ENCODE results near the gene ZNF445. TPM values are rescaled to one million over a fixed set of nuclear protein-coding genes. Genes with fewer than 3 reads are reported as not detected.

The ZNF445 gene
- total and polyA plus RNA-seq, 4 donors, result 2.1 to 8.7 (median 4.9) TPM

GRCh38 chr3:44454258-44454657 lies 23.2 kb downstream of the ZNF445 start:
- DNase-seq (ENCODE audit: low spot score), result no peak
- no peak overlapping the region for H3K27ac ChIP-seq (ENCODE audit: low read depth in 1 of 2, low read length in 2 of 2)

DNA sequence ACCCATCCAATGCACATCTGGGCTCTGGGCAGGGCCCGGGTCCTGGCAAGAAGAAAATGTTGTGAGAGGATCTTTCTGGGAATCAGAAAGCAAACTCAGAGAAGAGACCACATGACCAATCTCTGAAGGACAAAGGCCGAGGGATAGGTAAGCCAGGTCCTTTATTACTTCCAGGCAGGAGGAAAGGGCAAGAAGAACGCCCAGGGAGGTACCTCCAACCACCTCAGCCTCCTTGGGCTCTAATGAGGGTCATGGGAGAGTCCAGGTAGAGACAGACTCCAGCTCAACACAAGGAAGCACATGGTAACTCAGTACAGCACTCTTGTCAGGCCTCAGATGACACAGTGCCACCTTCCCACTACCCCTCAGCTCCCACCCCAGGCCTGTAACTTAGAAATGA lies 26.0 kb downstream of the ZNF445 start:
- Histone ChIP-seq H3K4me3 (ENCODE audit: low read depth in 1 of 3, low read length in 3 of 3) (no peak overlapping the region), H3K36me3 (ENCODE audit: control insufficient read depth in 4 of 4, insufficient read depth in 3 of 4, low read depth in 1 of 4, low read length in 3 of 4) (peaks cover 19 to 75% (median 66%) of the 10 kb centered on the region in 4 donors), H3K9ac (ENCODE audit: low read depth in 1 of 2, low read length in 2 of 2) (no peak overlapping the region), H3K27me3 (ENCODE audit: control insufficient read depth in 4 of 4, insufficient read depth in 4 of 4, low read length in 3 of 4) (no peaks in the 10 kb centered on the region), H3K4me1 (ENCODE audit: control insufficient read depth in 4 of 4, insufficient read depth in 4 of 4, low read length in 3 of 4) (no peaks in the 10 kb centered on the region), H3K27ac (ENCODE audit: low read depth in 1 of 2, low read length in 2 of 2) (no peak overlapping the region), H3K9me3 (ENCODE audit: control insufficient read depth in 4 of 4, low read length in 3 of 4) (peaks cover 5 to 12% (median 7%) of the 10 kb centered on the region in 4 donors)
- no peak for DNase-seq (ENCODE audit: low spot score)
- 98% methylated on average over 3 of the region's 3 CpGs for WGBS
- TF ChIP-seq RXRA (IDR thresholded peaks at IDR 0.05) (no peak), TAF1 (conservative IDR thresholded peaks at IDR 0.05) (no peak), HNF4A (conservative IDR thresholded peaks at IDR 0.05) (no peak), REST (IDR thresholded peaks at IDR 0.05) (no peak), YY1 (IDR thresholded peaks at IDR 0.05) (no peak), HNF4G (IDR thresholded peaks at IDR 0.05) (no peak), ATF3 (IDR thresholded peaks at IDR 0.05) (no peak), EGR1 (IDR thresholded peaks at IDR 0.05; ENCODE audit: low read depth in 2 of 2) (no peak), NR2F2 (IDR thresholded peaks at IDR 0.05) (no peak), GABPA (IDR thresholded peaks at IDR 0.05 in 1 of 2, conservative IDR thresholded peaks at IDR 0.05 in 1 of 2) (no peak), JUND (IDR thresholded peaks at IDR 0.05) (no peak), FOXA1 (IDR thresholded peaks at IDR 0.05) (no peak)
- TF ChIP-seq, protein P1, sequence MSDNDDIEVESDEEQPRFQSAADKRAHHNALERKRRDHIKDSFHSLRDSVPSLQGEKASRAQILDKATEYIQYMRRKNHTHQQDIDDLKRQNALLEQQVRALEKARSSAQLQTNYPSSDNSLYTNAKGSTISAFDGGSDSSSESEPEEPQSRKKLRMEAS (IDR thresholded peaks at IDR 0.05), result no peak
- TF ChIP-seq, protein P2, sequence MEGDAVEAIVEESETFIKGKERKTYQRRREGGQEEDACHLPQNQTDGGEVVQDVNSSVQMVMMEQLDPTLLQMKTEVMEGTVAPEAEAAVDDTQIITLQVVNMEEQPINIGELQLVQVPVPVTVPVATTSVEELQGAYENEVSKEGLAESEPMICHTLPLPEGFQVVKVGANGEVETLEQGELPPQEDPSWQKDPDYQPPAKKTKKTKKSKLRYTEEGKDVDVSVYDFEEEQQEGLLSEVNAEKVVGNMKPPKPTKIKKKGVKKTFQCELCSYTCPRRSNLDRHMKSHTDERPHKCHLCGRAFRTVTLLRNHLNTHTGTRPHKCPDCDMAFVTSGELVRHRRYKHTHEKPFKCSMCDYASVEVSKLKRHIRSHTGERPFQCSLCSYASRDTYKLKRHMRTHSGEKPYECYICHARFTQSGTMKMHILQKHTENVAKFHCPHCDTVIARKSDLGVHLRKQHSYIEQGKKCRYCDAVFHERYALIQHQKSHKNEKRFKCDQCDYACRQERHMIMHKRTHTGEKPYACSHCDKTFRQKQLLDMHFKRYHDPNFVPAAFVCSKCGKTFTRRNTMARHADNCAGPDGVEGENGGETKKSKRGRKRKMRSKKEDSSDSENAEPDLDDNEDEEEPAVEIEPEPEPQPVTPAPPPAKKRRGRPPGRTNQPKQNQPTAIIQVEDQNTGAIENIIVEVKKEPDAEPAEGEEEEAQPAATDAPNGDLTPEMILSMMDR (IDR thresholded peaks at IDR 0.05; ENCODE audit: low read depth, low read length, missing input control), result no peak

More at GRCh38 chr3:44454258-44454657, 23.2 kb downstream of the ZNF445 start:
- no peaks in the 10 kb centered on the region for H3K9me3 ChIP-seq (ENCODE audit: control insufficient read depth in 4 of 4, low read length in 3 of 4)
- peaks cover 18 to 56% (median 46%) of the 10 kb centered on the region in 4 donors for H3K36me3 ChIP-seq (ENCODE audit: control insufficient read depth in 4 of 4, insufficient read depth in 3 of 4, low read depth in 1 of 4, low read length in 3 of 4)
- WGBS, result 93% methylated on average over 4 of the region's 4 CpGs
- no peak for TF ChIP-seq FOXA1 (IDR thresholded peaks at IDR 0.05)
- TF ChIP-seq YY1 (IDR thresholded peaks at IDR 0.05), result no peak
- no peak for TF ChIP-seq SP1 (IDR thresholded peaks at IDR 0.05)
- TF ChIP-seq, protein P2 (IDR thresholded peaks at IDR 0.05; ENCODE audit: low read depth, low read length, missing input control), result no peak
- TF ChIP-seq, protein P3, sequence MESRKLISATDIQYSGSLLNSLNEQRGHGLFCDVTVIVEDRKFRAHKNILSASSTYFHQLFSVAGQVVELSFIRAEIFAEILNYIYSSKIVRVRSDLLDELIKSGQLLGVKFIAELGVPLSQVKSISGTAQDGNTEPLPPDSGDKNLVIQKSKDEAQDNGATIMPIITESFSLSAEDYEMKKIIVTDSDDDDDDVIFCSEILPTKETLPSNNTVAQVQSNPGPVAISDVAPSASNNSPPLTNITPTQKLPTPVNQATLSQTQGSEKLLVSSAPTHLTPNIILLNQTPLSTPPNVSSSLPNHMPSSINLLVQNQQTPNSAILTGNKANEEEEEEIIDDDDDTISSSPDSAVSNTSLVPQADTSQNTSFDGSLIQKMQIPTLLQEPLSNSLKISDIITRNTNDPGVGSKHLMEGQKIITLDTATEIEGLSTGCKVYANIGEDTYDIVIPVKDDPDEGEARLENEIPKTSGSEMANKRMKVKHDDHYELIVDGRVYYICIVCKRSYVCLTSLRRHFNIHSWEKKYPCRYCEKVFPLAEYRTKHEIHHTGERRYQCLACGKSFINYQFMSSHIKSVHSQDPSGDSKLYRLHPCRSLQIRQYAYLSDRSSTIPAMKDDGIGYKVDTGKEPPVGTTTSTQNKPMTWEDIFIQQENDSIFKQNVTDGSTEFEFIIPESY (IDR thresholded peaks at IDR 0.05), result no peak
- TF ChIP-seq TAF1 (conservative IDR thresholded peaks at IDR 0.05), result no peak
- no peak for TF ChIP-seq ATF3 (IDR thresholded peaks at IDR 0.05)
- no peak for TF ChIP-seq JUND (IDR thresholded peaks at IDR 0.05)
- TF ChIP-seq, protein P1 (IDR thresholded peaks at IDR 0.05), result no peak
- TF ChIP-seq HNF4G (IDR thresholded peaks at IDR 0.05), result no peak
- no peaks in the 10 kb centered on the region for H3K4me1 ChIP-seq (ENCODE audit: control insufficient read depth in 4 of 4, insufficient read depth in 4 of 4, low read length in 3 of 4)
- no peak overlapping the region for H3K9ac ChIP-seq (ENCODE audit: low read depth in 1 of 2, low read length in 2 of 2)
- no peaks in the 10 kb centered on the region for H3K27me3 ChIP-seq (ENCODE audit: control insufficient read depth in 4 of 4, insufficient read depth in 4 of 4, low read length in 3 of 4)
- H3K4me3 ChIP-seq (ENCODE audit: low read depth in 1 of 3, low read length in 3 of 3), result no peak overlapping the region
